Endometrial microvascular endothelial cells (primary cell): Measurements from ENCODE around the gene DZANK1. TPM values are rescaled to one million over a fixed set of nuclear protein-coding genes. Genes with fewer than 3 reads are reported as not detected.
"Not testable (repeated sequence)": the region's sequence is repeated elsewhere in the genome, so short reads cannot be mapped to it uniquely, and the experiment has no call there.

Experiments
- in situ Hi-C: cut with HindIII; loops from 2 replicates; pipeline ENCODE4 v1.10.0; 2017; ENCODE audit warnings: low sequenced_read_pairs, low pct_unique_long_range_greater_than_20kb; ENCODE audit errors: inconsistent ontology term
- total RNA-seq: library from RNA; depleted of rRNA; stranded (reverse); fragments of >200 nt; gene quantifications from one replicate; pipeline ENCODE4 v1.2.3, GENCODE V29; 2015; ENCODE audit errors: inconsistent ontology term

DZANK1 gene
- total RNA-seq = 1.6 TPM

DNA sequence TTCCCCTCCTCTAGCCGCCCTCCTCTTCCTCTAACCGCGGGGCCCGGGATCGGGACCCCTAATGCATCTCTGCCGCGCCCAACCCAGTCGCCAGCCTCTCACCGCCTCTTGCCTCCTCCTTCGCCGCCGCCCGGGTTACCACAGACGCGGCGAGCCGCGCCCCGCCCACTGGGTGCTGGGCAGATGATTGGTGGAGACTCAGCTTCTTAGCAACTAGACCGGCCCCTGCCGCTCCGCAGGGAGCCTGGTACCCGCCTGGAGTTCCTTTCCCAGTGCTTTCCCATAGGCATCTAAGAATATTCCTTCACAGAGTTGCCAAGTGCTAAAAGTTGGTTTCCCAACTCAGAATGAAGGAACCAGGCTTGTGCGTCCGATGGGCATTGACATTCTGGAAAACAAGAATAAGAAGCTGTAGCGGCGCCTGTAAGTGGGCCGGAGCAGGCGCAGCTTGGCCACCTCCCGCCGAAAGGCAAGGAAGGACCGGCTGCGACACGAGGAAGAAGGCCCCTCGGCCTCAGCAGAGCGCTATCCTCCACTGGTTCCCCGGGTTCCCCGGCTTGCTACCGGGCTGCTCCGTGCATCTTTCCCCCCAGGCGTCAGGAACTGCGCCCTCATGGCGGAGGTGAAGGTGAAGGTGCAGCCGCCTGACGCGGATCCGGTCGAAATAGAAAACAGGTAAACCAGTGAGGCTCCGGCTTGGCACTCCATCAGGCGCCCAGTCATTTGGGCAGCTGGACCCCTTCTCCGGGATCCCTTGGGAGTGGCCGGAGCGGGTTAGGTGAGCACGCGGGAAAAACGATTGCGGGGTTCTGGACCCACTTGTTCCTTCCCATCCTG, at the start of gene DZANK1, which contains the start of gene POLR3F:
TSS of gene DZANK1 (minus strand) at position 137 of the 837 bp plus-strand sequence. CDS start 1,672 bp downstream, outside the sequence.
TSS of gene POLR3F (plus strand) at position 497 of the 837 bp plus-strand sequence. CDS start at position 614, 117 bp downstream.
- in situ Hi-C loops = no loop called here

DNA sequence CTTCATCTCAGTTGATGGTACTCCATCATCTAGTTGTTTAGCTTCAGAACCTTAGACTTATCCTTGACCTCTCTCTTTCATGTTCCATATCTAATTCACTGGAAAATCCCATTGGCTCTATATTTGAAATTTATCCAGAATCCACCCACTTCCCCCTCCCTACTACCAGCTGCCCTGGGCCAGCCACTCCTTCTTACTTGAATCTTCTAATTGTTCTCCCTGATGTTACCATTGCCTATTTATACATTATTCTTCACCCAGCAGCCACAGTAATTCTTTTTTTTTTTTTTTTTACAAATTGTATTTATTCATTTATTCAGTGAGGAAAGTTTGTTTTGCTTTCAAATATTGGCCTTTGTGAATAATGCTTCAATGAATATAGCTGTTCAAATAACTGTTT, 49.1 kb upstream of the DZANK1 start:
- in situ Hi-C loops = no loop called here

DNA sequence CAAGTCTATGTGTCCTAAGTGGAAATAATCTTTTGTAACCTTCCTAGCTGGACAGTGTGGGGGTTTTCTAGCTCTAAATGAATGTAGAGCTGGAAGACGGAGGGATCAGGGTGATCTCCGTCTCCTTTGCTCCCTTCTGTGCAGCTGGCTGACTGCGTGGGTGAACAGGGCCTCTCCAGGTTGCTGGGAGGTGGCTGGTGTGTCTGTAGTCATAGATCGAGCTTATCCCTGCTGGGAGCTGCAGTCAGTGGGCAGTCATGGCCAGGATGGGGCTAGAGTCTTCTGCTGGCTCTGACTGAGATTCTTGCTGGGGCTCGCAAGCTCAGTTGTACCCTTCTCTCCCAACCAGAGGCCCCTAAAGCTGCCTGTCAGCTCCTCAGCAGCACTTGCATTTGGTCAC, 47.3 kb upstream of the DZANK1 start:
- in situ Hi-C loops = no loop called here

DNA sequence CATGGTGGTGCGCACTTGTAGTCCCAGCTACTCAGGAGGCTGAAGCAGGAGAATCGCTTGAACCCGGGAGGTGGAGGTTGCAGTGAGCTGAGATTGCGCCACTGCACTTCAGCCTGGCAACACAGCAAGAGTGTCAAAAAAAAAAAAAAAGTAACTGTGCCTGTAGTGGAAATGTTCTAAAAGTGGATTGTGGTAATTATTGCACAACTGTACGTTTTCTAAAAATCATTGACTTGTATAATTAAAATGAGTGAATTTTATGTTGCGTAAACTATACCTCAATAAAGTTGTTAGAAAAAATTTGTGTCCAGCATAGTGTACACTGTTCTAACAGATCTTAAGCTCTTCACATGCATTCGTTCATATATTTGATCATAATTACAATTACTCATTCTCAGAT, 46.4 kb upstream of the DZANK1 start:
- in situ Hi-C loops = no loop called here

DNA sequence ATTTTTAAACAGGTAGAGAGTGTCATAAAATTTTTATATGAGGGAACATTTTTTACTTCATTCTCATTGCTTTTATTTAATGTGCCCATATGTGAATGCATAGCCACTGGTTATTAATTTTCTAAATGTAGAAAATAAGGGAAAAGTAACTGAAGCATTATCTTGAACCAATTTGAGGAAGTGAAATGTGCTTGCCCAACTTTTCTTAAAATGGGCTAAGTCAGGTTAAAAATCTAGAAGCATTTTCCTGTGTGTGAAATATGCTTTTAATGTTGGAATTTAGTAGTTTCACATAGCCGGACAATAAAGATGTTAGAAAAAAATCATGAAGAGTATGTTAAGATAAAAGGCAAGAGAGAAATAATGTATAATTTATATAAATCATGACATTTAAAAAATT, 44.7 kb upstream of the DZANK1 start:
- in situ Hi-C loops = no loop called here

DNA sequence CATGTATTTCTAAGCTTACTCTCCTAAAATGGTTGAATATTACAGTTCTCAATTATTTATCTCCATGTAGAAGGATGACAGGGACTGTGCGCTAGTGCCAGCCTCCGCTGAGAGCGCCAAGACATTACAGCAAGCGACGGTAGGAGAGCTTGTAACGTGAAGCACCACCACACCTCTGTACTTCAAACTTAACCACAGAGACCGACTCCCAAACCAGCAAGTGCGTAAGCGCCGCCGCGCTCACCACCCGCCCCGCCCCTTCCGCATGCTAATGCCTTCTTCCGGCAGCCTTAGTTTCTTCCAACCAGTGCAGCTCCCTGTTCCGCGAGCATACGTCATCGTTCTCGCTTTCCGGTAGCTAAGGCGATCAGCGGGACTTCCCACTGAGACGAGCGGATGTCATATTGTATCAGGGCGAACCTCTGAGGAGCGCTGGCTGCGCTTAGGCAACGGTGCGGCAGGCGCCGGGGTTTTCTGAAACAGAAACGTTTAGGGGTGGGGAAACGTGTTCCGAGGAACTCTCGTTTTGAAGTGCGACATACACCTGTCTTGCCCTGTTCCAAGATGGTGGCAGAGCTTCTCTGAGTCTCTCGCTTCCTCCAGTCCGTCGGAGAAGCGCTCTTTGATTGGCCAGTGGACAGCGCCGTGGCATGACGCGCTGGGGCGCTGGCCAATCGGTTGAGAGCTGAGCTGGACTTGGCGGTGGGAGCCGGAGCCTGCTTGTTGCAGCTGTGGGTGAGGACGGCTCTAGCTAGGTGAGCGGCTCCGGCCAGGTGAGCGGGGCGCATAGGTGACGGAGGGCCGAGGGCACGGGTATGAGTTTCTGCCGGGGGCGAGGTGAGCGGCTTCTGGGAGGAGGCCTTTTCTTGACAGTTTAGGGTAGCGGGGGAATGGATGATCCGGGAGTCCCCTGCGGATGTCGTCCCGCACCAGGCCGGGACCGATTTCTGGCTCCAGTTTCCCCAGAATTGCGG, 40.7 kb upstream of the DZANK1 start, which contains the start of gene SEC23B:
TSS of gene SEC23B (plus strand) at position 723 of the 974 bp plus-strand sequence. CDS start 2,896 bp downstream, outside the sequence.
- in situ Hi-C loops = no loop called here

DNA sequence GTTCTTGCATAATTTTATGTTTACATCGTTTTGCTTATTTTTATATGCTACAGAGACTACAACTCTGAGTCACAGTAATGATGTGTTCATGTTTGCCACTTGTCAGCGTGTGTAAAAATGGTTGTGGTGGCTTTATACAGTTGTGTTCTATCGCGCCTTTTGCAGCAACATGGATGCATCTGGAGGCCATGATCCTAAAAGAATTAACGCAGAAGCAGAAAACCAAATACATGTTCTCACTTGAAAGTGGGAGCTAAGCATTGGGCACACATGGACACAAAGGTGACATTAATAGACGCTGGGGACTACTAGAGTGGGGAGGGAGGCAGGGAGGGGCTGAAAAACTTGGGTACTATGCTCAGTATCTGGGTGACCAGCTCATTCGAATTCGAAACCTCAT, 39.9 kb upstream of the DZANK1 start:
- in situ Hi-C loops = no loop called here

DNA sequence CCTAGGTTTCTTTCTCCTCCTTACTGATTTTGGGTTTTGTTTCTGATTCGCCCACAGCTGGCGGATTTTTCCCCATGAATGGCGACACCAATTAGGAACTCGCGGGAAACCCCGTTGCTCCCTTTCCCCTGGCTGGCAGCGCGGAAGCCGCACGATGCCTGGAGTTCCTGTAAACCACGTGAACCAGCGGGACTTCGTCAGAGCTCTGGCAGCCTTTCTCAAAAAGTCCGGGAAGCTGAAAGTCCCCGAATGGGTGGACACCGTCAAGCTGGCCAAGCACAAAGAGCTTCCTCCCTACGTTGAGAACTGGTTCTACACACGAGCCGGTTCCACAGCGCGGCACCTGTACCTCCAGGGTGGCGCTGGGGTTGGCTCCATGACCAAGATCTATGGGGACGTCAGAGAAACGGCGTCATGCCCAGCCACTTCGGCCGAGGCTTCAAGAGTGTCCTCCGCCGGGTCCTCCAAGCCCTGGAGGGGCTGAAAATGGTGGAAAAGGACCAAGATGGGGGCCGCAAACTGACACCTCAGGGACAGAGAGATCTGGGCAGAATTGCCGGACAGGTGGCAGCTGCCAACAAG, 37.7 kb upstream of the DZANK1 start:
- in situ Hi-C loops = no loop called here

DNA sequence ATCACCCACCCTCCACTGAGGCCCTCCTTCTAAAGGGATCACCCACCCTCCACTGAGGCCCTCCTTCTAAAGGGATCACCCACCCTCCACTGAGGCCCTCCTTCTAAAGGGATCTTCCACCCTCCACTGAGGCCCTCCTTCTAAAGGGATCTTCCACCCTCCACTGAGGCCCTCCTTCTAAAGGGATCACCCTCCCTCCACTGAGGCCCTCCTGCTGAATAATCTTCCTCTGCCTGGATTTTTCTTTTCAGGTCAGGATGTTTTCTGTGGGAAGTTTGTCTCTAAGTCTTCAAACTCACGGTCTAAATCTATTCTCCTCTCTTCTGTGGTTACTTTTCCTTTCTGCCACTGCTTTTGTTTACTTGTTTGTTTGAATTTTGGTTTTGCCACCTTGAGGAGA, 34.8 kb upstream of the DZANK1 start:
- in situ Hi-C loops = not testable (repeated sequence)

DNA sequence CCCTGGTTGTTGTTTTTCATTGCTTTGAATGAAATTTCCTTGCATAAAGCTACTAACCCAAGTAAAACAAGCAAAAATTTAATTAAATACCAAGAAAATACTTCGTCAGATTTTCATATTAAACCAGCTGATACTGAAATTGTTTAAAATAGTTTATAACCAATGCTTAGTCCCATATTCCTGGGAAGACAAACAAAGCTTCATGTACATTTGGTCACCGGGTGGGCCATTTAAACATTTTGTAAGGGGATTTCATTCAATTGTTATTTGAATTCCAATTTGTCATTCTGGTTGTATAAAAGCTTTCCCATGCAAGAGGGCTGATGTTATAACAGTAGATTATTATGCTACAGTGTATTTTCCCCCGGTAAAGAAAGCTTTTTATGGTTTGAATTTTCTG, 30.8 kb upstream of the DZANK1 start:
- in situ Hi-C loops = no loop called here

DNA sequence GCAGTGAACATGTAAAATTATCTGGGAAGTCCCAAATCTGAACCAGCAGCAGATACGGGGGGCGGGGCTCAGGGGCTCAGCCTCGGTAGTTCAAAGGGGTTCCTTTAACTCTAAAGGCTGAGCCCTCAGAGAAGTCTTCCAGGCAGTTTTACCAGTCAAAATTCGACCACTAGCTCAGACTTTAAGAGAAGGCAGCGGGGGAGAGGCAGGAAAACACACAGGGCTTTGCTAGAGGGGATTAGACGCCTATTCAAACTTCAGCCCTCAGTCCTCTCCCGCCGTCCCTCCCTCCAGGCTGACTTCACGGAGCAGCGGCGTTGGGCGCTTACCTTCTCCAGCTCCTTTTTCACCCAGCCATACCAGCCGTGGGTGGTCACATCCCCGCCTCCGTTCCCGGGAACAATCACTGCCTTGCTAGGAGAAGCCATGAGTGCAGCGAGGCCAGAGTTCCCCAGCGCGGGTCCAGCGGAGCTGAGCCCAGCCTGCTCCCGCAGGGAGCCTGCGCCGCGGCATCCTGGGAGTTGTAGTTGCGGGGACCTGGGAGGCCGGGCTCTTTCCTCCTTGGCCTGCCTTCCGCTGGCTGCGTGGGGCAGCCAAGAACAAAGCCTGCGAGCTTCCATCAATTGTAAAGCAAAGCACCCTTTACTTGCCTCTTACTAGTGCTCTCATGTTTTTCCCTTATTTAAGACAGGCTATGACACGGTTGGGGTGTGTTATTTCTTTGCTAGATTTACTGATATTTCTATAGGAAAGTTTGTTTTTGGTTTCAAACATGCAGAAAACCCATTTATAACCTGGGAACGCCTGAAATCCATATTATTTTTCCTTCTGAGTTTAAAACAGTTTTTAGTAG, 30.1 kb upstream of the DZANK1 start, which contains the start of gene RBBP9:
TSS of gene RBBP9 (minus strand) at position 486 of the 853 bp plus-strand sequence. CDS start at position 428, 58 bp downstream.
- in situ Hi-C loops = no loop called here

DNA sequence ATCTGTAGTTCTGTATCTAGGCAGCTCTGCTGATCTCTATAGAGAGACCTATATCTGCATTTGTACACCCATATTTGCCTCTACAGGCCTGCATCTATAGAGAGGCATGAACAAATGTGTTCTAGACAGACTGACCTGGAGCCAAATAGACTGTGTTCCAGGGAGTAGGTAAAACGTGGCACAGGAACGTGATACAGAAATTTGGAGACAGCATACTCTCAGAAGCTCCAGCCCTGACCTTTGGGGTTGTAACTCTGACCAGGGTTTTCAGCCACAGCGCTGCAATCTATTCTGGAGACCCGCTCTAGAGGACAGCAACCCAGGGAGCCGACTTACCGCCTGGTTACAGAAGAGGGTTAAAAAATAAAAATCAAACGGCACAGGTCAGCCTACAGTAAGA, 29.2 kb upstream of the DZANK1 start:
- in situ Hi-C loops = no loop called here

DNA sequence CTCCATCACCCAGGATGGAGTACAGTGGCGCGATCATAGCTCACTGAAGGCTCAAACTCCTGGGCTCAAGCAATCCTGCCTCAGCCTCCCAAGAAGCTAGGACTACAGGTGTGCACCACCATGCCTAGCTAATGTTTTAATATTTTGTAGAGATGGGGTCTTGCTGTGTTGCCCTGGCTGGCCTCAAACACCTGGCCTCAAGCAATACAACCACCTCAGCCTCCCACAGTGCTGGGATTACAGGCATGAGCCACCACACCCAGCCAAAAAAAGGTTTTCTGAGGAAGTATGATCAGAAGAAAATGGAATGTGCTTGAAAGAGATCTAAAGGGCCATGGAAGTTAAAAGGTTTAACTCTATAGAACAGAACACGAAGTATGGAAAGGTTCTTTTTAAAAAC, 21.5 kb upstream of the DZANK1 start:
- in situ Hi-C loops = no loop called here

DNA sequence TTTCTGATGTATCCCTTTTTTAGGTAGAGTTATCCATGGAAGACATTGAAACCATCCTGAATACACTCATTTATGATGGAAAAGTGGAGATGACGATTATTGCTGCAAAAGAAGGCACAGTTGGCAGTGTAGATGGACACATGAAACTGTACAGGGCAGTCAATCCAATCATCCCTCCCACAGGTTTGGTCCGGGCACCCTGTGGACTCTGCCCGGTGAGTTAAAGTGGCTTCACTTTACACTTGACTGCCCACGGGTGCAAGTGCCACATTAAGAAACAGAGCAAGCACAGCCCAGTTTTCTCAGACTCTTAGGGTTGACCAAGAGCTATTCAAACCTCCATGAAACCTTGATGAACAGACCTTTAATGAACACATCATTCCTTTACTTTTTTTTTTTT, 14.8 kb upstream of the DZANK1 start:
- in situ Hi-C loops = no loop called here

DNA sequence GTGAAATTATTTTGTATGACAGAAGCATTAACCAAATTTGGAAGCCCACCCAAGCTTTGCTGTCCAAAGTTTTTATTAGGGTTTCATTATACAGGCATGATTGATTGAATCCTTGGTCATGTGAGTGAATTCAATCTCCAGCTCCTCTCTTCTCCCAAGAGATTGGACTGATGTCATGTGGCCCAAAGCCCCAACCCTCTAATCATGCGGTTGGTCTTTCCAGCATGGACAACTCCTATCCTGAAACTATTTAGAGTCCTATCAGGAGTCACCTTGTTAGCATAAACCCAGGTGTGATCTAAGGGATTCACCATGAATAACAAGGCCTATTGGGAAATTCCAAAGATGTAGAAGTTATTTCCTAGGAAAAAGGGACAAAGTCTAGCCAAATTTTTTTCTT, 11.0 kb upstream of the DZANK1 start:
- in situ Hi-C loops = no loop called here

DNA sequence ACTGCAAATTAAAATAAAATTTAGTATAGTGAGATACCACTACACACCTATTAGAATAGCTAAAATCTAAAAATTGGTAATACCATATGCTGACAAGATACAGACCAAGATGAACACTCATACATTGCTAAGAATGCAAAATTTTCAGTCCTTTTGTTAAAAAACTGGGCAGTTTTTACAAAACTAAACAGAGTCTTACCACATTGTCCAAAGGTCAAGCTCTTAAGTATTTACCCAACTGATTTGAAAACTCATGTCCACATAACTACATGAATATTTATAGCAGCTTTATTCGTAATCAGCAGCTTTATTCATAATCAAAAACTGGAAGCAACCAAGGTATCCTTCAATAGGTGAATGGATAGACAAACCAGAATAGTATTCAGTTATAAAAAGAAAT, 10.4 kb upstream of the DZANK1 start:
- in situ Hi-C loops = no loop called here

DNA sequence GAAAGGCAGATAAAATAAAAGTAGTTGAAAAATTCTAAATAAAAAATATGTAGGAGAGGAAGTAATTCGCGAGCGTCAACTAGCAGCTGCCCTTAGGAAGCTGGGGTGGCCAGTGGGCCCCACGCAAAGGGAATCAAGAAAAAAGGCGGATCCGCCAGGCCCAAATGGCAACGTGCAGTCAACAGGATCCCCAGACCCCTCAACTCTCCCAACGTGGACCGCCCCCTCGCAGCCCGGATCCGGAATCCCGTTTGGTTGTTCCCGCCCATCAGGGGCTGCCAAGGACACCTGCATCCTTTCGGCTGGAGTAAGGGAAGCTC, 296 bp downstream of the DZANK1 start:
- in situ Hi-C loops = no loop called here

DNA sequence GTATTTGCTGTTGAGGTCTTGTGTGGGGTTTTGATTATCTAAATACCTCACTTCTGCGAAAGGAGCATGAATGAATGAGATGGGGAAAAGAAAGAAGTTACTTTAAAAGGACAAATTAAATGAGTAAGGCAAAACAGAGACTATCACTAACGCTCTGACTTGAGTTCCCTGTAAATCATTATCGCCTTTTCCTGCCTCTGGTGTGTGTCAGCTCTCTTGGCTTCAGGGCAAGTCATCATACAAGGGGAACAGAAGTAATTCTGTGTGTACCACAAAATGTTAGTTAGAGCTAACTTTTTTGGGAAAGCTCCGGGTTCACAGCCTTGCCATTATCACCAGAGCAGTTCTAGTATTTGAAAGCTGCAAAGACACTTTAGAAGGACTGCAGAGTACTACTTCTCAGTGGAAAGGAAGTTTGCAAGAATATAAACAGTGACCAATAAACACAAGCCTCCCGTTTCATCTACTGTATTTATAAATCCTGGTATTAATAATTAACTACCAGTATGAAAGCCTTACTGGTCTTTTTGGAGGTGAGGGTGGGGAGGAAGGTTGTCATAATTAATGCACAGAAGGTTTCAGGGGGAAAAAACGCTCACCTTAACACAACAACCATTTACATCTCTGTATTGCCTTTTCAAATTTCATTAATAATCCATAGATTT, 1.2 kb downstream of the DZANK1 start:
- in situ Hi-C loops = no loop called here
